Nephron progenitor cell (in vitro differentiated cells): ENCODE results near the gene TMEM234.

ENCODE experiments used
- DNase-seq: peaks from one replicate; pipeline ENCODE4 v3.0.0; 2021
- H3K27ac Mint-ChIP-seq: 2 replicates; pipeline ENCODE4 v1.8.0; 2021; ENCODE audit warnings: mild to moderate bottlenecking, moderate library complexity, mixed read lengths
- H3K27me3 Mint-ChIP-seq: 2 replicates; pipeline ENCODE4 v1.8.0; 2021; ENCODE audit warnings: mild to moderate bottlenecking, low read depth, mixed read lengths; ENCODE audit not compliant: poor library complexity
- H3K36me3 Mint-ChIP-seq: 2 replicates; pipeline ENCODE4 v1.8.0; 2021; ENCODE audit warnings: low read depth, mixed read lengths
- H3K4me1 Mint-ChIP-seq: 2 replicates; pipeline ENCODE4 v1.8.0; 2021; ENCODE audit warnings: mixed read lengths
- H3K4me3 Mint-ChIP-seq: 2 replicates; pipeline ENCODE4 v1.8.0; 2021; ENCODE audit warnings: mild to moderate bottlenecking, moderate library complexity, mixed read lengths
- H3K9me3 Mint-ChIP-seq: 2 replicates; pipeline ENCODE4 v1.8.0; 2021; ENCODE audit warnings: mild to moderate bottlenecking, moderate library complexity, mixed read lengths
- TF ChIP-seq, protein P1 (sequence below): fragments of 200-600 bp; sonication (generic); IDR thresholded peaks from 2 replicates; pipeline ENCODE4 v1.5.0; 2021; ENCODE audit warnings: antibody characterized with exemption

Gene TMEM234

GRCh38 chr1:32195531-32195930 lies 26.6 kb downstream of the TMEM234 start:
- TF ChIP-seq, protein P1, sequence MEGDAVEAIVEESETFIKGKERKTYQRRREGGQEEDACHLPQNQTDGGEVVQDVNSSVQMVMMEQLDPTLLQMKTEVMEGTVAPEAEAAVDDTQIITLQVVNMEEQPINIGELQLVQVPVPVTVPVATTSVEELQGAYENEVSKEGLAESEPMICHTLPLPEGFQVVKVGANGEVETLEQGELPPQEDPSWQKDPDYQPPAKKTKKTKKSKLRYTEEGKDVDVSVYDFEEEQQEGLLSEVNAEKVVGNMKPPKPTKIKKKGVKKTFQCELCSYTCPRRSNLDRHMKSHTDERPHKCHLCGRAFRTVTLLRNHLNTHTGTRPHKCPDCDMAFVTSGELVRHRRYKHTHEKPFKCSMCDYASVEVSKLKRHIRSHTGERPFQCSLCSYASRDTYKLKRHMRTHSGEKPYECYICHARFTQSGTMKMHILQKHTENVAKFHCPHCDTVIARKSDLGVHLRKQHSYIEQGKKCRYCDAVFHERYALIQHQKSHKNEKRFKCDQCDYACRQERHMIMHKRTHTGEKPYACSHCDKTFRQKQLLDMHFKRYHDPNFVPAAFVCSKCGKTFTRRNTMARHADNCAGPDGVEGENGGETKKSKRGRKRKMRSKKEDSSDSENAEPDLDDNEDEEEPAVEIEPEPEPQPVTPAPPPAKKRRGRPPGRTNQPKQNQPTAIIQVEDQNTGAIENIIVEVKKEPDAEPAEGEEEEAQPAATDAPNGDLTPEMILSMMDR: no peak
- no peaks in the 10 kb centered on the region for H3K9me3 Mint-ChIP-seq
- peaks cover 32% of the 10 kb centered on the region for H3K4me1 Mint-ChIP-seq
- H3K4me3 Mint-ChIP-seq: no peak overlapping the region
- no peak overlapping the region for H3K27ac Mint-ChIP-seq
- H3K36me3 Mint-ChIP-seq: peaks cover 50% of the 10 kb centered on the region
- H3K27me3 Mint-ChIP-seq: peaks cover 5% of the 10 kb centered on the region
- no peak for DNase-seq

GRCh38 chr1:32194984-32195383 lies 27.2 kb downstream of the TMEM234 start:
- no peak overlapping the region for H3K4me3 Mint-ChIP-seq

DNA sequence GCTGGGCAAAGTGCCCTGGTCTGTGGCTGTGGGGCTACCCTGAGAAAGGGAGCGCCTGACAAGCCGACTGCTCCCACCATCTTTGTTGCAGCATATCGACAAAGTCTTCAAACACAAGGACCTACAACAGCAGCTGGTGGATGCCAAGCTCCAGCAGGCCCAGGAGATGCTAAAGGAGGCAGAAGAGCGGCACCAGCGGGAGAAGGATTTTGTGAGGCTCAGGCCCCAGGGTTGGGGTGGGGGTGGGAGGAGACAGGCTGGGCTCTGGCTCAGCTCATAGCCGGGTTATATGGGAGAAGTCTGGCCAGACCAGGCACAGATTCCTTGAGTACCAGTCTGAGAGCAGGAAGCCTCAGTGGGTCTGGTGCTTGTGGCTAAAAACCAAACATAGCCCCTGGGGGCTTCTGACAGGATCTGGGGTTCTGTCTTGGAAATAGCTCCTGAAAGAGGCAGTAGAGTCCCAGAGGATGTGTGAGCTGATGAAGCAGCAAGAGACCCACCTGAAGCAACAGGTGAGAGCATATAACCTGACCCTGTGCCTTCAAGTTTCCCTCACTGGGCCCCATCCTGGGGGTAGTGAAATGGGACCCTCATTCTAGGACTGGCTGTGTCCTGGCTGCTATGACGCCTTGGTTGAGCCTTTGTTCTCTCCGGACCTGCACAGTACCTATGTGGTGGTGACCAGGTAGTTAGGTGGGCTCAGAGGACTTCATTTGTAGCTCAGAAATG lies 29.8 kb downstream of the TMEM234 start:
- Mint-ChIP-seq H3K4me1 (peaks cover 6% of the 10 kb centered on the region), H3K36me3 (peaks cover 75% of the 10 kb centered on the region), H3K4me3 (no peak overlapping the region), H3K27me3 (peaks cover 8% of the 10 kb centered on the region), H3K27ac (no peak overlapping the region), H3K9me3 (no peaks in the 10 kb centered on the region)
- TF ChIP-seq, protein P1: no peak
- no peak for DNase-seq

More at GRCh38 chr1:32194984-32195383, 27.2 kb downstream of the TMEM234 start:
- no peak for DNase-seq
- H3K9me3 Mint-ChIP-seq: no peaks in the 10 kb centered on the region
- H3K4me1 Mint-ChIP-seq: peaks cover 26% of the 10 kb centered on the region
- peaks cover 5% of the 10 kb centered on the region for H3K27me3 Mint-ChIP-seq
- TF ChIP-seq, protein P1: no peak
- H3K36me3 Mint-ChIP-seq: peaks cover 54% of the 10 kb centered on the region
- no peak overlapping the region for H3K27ac Mint-ChIP-seq

DNA sequence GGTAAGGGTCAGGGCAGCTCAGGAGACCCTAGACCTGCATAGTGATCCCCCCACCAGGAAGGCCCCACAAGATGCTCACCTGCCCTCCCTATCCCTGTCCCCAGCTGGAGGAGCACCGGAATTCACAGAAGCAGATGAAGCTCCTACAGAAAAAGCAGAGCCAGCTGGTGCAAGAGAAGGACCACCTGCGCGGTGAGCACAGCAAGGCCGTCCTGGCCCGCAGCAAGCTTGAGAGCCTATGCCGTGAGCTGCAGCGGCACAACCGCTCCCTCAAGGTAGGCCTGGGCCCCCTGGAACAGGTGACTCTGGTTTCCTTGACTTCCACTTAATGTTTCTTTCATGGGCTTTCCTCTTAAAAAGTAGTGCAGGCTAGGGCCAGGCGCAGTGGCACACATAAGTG lies 34.3 kb downstream of the TMEM234 start:
- TF ChIP-seq, protein P1: no peak
- H3K27me3 Mint-ChIP-seq: peaks cover 3% of the 10 kb centered on the region
- H3K36me3 Mint-ChIP-seq: peaks cover 74% of the 10 kb centered on the region
- H3K4me3 Mint-ChIP-seq: no peak overlapping the region
- DNase-seq: no peak
- H3K27ac Mint-ChIP-seq: no peak overlapping the region
- peaks cover 11% of the 10 kb centered on the region for H3K4me1 Mint-ChIP-seq
- H3K9me3 Mint-ChIP-seq: no peaks in the 10 kb centered on the region

GRCh38 chr1:32186491-32186890 lies 35.7 kb downstream of the TMEM234 start:
- Mint-ChIP-seq H3K27ac (no peak overlapping the region), H3K4me1 (peaks cover 14% of the 10 kb centered on the region), H3K36me3 (peaks cover 74% of the 10 kb centered on the region), H3K4me3 (no peak overlapping the region), H3K9me3 (no peaks in the 10 kb centered on the region), H3K27me3 (peaks cover 3% of the 10 kb centered on the region)
- TF ChIP-seq, protein P1: no peak
- DNase-seq: no peak

GRCh38 chr1:32186077-32186476 lies 36.1 kb downstream of the TMEM234 start:
- Mint-ChIP-seq H3K36me3 (peaks cover 74% of the 10 kb centered on the region), H3K4me3 (no peak overlapping the region), H3K9me3 (no peaks in the 10 kb centered on the region), H3K4me1 (peaks cover 18% of the 10 kb centered on the region), H3K27ac (peak overlapping the region; percentile 11), H3K27me3 (peaks cover 3% of the 10 kb centered on the region)
- no peak for DNase-seq
- TF ChIP-seq, protein P1: no peak
